Measurements from ENCODE around the gene IRF2BP2. TPM values are rescaled to one million over a fixed set of nuclear protein-coding genes. Genes with fewer than 3 reads are reported as not detected.
A peak's percentile ranks its signal among the peaks of the same experiment; 100 is the strongest.

The IRF2BP2 gene
- total RNA-seq, 1 donor, result 172 TPM

DNA sequence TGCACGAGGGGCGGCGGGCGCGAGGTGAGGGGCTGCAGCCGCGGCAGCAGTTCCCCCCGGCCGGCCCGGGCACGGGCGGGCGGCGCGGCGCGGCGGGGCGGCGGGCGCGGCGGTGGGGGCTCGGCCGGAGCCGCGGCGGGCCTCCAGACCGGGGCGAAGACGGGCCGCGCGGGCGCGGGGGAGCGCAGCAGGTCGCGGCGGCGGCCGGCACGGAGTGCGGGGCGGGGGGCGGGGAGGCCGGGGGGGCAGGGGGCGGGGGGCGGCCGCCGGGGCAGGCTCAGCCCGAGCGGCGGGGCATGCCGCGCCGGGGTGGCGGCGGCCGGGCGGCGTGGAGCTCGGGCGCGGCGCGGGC is 311 bp downstream of the IRF2BP2 start:
- H3K4me2 ChIP-seq (ENCODE audit: insufficient read depth, low read length), result no peak overlapping the region

DNA sequence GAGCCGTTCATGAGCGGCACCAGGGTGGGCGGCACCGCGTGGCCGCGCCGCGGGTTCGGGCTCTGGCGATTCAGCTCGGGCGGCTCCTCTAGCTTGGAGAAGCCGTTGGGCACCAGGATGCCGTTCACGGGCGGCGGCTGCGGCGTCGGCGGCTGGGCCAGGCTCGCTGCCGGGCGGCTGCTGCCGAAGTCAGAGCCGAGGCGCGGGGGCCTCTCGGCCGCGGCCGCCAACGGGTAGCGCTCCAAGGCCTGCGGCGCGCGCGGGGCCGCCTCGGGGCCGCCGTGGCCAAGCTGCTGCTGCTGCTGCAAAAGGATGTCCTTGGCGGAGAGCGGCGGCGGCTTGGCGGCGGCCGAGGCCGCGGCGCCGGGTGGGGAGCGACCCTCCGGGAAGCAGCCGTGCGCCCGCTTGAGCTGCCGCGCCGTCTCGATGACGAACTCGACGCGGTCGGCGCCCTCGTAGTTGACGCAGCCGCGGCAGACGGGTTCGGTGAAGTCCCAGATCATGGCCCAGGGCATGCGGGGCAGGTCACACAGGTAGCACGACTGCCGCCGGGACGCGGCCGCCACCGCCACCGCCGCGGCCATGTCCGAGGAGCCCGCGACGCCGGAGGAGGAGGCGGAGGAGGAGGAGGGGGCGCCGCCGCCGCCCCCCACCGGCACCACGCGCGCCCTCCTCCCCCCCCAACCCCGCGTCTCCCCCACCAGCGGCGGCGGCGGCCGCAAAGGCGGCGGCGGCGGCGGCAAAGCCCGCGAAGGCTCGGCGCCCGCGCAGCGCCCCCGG is 877 bp downstream of the IRF2BP2 start:
- peak overlapping the region; percentile 85 for H3K4me2 ChIP-seq (ENCODE audit: insufficient read depth, low read length)
- H3K36me3 ChIP-seq (ENCODE audit: insufficient read depth, low read length), result peaks cover 45% of the 10 kb centered on the region
- DNase-seq (ENCODE audit: insufficient read length, low spot score, missing footprints), result peak; percentile 86

More for the DNA sequence above, 311 bp downstream of the IRF2BP2 start:
- DNase-seq (ENCODE audit: insufficient read length, low spot score, missing footprints), result no peak
- no peaks in the 10 kb centered on the region for H3K9me3 ChIP-seq (ENCODE audit: low read depth, low read length)
- peaks cover 15% of the 10 kb centered on the region for H4K20me1 ChIP-seq (ENCODE audit: insufficient read depth, low read length)
- no peak overlapping the region for H2AFZ ChIP-seq (ENCODE audit: low read length)
- peaks cover 38% of the 10 kb centered on the region for H3K4me1 ChIP-seq (ENCODE audit: insufficient read depth, low read length)
- peak overlapping the region; percentile 98 for H3K27ac ChIP-seq (ENCODE audit: low read depth, low read length)
- H3K27me3 ChIP-seq (ENCODE audit: insufficient read depth, low read length), result no peaks in the 10 kb centered on the region
- peaks cover 45% of the 10 kb centered on the region for H3K79me2 ChIP-seq (ENCODE audit: insufficient read depth, low read length)
- H3K4me3 ChIP-seq (ENCODE audit: insufficient read depth, low read length), result peak overlapping the region; percentile 71
- H3K36me3 ChIP-seq (ENCODE audit: insufficient read depth, low read length), result peaks cover 39% of the 10 kb centered on the region
- TF ChIP-seq CTCF (IDR thresholded peaks at IDR 0.05; ENCODE audit: extremely low read depth, low read depth, low read length), result no peak

DNA sequence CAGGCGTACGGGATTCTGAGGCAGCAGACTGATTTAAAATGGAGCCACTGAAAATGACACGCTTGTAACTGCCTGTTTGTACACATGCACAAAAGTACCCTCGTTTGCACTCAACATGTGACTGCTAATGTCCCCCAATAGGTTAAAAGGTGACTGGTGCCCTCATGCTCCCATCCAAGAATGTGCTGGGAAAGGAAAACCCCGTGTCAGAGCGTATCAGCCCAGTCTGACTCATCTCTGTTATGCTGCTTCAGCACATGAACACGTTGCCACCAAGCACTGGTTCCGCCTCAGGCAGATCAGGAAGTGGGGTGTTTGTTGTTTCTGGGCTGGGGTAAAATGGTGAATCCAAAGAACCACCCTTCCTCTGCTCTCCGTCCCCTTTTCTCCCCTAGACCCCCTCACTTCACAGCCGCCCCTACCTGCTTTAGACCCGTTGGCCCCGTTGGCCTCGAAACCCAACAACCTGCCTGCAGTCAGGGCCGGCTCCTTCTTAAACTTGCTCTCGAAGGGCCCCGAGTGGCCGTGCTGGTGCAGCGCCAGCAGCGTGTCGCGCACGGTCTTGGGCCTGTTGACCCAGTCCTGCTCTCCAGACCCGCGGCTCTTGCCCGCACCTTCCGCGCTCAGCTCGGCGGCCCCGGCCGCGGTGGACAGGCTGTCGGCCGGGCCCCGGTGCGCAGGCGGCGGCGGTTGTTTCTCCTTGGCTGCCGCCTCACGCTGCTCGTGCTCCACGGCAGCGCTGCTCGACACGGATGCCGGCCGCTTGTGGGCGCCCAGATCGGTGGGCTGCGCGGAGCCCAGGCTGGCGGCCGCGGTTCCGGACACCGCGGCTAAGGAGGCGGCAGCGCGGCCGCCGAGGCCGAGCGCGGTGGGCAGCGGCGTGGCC is 1.7 kb downstream of the IRF2BP2 start:
- H4K20me1 ChIP-seq (ENCODE audit: insufficient read depth, low read length), result peaks cover 15% of the 10 kb centered on the region
- peak overlapping the region; percentile 85 for H3K4me2 ChIP-seq (ENCODE audit: insufficient read depth, low read length)
- H3K4me3 ChIP-seq (ENCODE audit: insufficient read depth, low read length), result peak overlapping the region; percentile 91
- no peak overlapping the region for H2AFZ ChIP-seq (ENCODE audit: low read length)
- peaks cover 59% of the 10 kb centered on the region for H3K79me2 ChIP-seq (ENCODE audit: insufficient read depth, low read length)
- H3K4me1 ChIP-seq (ENCODE audit: insufficient read depth, low read length), result peaks cover 37% of the 10 kb centered on the region
- H3K27ac ChIP-seq (ENCODE audit: low read depth, low read length), result peak overlapping the region; percentile 99
- peak; percentile 97 for DNase-seq (ENCODE audit: insufficient read length, low spot score, missing footprints)
- TF ChIP-seq CTCF (IDR thresholded peaks at IDR 0.05; ENCODE audit: extremely low read depth, low read depth, low read length), result no peak
- no peaks in the 10 kb centered on the region for H3K27me3 ChIP-seq (ENCODE audit: insufficient read depth, low read length)
- peaks cover 51% of the 10 kb centered on the region for H3K36me3 ChIP-seq (ENCODE audit: insufficient read depth, low read length)
- no peaks in the 10 kb centered on the region for H3K9me3 ChIP-seq (ENCODE audit: low read depth, low read length)

More for the DNA sequence above, 877 bp downstream of the IRF2BP2 start:
- TF ChIP-seq CTCF (IDR thresholded peaks at IDR 0.05; ENCODE audit: extremely low read depth, low read depth, low read length), result no peak
- Histone ChIP-seq H3K4me1 (ENCODE audit: insufficient read depth, low read length) (peaks cover 37% of the 10 kb centered on the region), H3K27ac (ENCODE audit: low read depth, low read length) (peak overlapping the region; percentile 99), H3K79me2 (ENCODE audit: insufficient read depth, low read length) (peaks cover 51% of the 10 kb centered on the region), H4K20me1 (ENCODE audit: insufficient read depth, low read length) (peaks cover 15% of the 10 kb centered on the region), H3K9me3 (ENCODE audit: low read depth, low read length) (no peaks in the 10 kb centered on the region), H3K27me3 (ENCODE audit: insufficient read depth, low read length) (no peaks in the 10 kb centered on the region), H2AFZ (ENCODE audit: low read length) (no peak overlapping the region), H3K4me3 (ENCODE audit: insufficient read depth, low read length) (peak overlapping the region; percentile 91)

Data from osteoblast (primary cell).